T-helper 1 cell (primary cell): ENCODE data around the gene TRIM2.

Experiments
- DNase-seq, 5 donors: peaks; one replicate each; pipeline ENCODE4 v3.0.0-alpha.2; 2012 to 2020

The TRIM2 gene

DNA sequence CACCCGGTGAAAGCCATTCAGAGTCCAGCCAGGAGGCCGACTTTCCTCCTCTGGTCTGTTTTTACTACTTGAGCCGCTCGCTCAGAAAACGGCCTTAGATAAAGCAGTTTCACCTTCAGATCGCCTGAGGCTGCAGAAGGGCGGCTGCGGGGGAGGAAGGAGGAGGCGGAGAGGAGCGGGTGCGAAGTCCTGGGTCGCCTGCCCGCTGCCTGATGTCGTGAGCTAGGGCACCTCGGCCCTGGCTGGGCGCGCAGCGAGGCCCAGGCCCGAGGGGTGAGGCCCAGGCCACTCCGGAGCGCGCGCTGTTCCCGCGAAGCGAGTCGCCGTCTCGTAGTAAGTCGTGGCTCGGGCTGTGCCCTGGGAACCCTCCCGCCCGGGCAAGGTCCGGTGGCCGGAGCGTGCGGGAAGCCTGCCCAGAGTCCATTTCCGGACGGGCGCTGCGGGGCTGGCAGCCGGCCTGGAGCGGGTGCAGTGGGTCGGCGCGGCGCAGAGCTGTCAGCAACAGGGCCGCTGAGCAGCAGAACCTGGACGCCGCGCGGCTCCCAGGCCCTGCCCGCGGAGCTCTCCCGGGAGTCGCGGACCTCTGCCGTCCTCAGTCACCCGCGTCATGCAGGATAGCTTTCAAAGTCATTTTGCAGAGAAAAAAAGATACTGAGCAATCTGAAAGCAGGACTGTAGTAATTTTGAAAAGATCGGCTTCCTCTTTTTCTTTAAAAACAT is 18.6 kb downstream of the TRIM2 start:
- DNase-seq = peak in 3 of 5 donors; percentile 3 to 29 (median 6)

DNA sequence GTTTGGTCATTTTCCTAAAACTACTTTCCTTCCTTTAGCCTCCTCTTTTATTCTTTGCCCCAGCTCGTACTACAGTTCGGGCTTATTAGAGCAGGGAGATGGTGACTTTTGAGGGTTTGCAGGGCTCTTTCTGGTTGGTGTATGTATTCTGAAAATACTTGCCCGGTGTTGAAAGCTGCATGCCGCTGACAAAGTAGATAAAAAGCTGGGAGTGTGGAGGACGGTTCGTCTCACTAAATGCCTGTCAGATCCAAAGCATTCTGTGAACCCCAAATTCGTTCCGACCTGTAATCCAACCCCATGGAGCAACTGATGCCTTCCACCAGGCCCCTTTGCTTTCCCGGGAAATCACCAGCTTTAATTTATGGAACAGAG is 19.2 kb downstream of the TRIM2 start:
- DNase-seq = no peak

DNA sequence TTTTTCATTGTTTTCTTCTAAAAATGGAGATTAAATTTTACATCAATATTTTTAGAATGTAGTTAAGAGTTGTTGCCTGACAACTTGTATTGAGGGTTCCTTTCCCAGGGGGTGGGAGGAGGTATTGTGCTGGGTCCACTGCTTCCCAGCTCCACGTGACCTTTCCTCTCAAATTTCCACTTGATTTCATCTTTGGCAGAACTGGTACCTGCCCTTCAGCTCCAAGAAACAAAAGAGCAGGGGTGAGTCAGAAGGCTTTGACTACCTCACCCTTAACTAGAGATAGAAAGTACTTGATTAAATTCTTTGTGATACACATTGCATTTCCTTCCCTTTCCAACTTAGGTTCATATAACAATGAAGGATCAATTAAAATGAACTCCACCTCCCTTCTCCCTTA is 19.7 kb downstream of the TRIM2 start:
- no peak for DNase-seq

DNA sequence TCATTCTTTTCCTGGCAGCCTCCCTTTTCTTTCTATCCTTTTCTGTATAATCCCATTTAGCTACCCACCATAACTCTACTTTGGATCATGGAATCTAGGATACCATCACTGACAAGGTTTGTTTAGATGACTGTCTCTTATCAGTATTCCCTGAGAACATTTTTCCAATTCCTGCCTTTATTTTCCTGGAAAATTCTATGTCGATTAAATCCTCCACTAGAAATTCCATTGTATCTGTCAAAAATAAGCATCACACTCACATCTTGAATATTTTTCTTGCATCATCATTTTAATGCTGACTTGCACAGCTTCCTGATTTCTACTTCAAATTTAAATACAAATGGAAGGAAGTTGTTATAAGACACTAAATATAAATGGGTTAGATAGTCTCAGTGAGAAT is 20.2 kb downstream of the TRIM2 start:
- no peak for DNase-seq

DNA sequence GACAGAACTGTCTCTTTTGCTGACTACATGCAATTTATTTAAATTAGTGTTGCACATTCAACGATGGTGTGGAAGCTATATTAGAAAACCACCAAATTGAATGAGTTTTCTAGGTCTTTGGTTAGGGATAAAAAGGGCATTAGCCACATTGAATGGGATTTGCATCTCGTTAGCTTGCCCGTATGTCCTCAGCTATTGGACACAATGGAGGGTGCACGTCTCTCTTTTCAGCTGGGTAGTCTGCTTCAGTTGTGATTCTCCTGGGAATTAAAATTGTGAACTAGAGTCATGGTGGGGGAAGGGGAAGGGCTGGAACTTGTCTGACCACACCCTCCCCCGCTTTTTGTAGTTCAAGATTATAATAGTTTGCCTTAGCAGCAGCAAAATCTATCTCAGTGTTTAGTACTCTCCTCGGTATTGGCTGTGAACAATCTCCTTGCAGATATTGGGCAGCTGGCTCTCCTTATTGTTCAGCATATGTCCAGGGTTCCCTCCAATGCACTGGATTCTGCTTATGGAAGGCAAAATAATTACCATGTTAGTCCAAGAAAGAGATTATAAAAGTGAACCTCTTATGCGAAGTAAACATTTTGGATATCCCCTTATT is 23.3 kb downstream of the TRIM2 start:
- no peak for DNase-seq

DNA sequence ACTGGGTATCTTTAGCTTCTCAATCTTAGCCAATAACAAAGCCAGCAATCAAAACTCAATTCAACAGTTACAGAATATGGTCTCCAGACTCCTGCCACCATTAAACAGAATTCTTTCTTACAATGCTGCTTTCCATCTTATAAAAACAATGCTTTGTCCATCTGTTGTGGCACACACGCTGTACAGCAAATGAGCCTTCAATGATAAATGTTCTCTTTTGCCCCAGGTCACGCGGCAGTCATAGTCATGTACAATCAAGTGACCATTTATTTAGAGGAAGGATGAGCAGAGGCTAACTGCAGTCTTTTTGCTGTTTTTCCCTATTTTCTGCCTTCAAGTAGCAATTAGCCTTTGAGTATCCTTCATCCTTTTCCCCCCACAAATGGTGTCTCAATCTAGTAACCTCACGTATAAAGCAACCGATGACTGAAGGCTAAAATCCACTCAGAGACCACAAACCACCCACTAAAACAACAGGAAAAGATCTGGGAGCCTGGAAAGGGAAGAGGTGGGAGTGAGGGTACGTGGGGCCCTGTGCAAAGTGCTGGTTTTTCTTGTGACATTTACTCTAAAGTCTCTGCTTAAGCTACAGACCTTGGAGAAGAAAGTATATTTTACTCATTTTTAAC is 24.4 kb downstream of the TRIM2 start:
- DNase-seq = no peak

DNA sequence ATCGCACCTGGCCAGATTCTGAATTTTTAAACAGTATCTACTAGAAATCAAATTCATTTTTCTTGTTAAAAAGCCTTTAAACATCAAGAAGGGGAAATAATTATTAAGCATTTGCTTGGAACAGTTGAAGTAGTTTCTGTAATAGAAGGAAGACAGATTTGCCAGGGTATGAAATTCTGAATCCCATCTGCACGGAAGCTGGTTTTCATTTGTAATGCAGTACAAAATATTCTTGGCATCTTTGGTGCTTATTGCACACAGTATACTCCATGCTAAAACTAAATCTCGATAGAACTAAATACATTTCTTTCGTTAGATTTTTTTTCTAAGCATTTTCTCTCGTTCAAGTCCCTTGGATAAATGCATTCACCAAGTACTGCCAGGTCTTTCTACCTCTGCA is 25.3 kb downstream of the TRIM2 start:
- no peak for DNase-seq

DNA sequence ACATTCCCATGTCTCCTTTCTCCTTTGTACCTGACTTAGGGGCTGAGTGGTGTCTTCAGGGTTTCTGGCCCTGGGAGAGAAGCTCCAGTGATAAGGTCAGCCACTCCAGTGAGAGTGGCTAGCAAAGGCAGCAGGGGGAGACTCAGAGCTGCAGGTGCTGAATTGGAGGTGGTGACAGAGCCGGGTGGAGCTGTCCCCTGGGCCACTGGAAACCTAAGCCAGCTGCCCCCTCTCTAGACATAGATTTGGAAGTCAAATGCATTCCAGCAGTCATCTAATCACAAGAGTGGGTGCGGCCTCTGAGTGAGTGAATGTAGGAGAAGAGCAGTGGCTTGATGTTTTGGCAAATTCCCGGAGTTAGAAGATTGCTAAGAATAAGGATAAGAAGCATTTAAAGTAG is 28.5 kb downstream of the TRIM2 start:
- no peak for DNase-seq

DNA sequence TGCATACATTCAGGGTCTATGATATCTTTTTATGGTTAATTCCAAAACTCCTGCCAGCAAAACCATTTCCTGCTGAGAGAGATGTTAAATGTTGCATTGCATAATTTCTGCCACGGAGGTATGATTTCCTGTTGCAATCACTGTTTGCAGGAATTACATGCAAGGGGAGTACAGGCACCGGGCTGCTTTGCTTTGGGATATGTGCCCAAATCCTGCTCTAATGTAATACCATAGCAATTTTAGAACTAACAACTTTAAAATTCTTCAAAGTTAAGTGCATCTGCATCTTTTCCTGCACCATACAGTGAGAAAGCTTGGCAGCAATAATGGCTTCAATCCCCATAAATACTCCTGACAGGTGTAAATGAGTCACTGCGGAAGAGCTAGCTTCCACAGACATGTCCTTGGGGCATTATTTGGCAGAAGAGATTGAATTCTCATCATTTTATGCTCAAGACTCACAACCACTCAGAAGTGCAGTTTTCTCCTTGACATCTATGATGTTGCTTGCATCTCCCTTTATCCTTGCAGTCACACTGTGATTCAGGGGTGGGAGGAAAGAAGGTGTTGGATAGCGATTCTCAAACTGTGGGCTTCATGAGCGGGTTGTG is 29.6 kb downstream of the TRIM2 start:
- DNase-seq = no peak

DNA sequence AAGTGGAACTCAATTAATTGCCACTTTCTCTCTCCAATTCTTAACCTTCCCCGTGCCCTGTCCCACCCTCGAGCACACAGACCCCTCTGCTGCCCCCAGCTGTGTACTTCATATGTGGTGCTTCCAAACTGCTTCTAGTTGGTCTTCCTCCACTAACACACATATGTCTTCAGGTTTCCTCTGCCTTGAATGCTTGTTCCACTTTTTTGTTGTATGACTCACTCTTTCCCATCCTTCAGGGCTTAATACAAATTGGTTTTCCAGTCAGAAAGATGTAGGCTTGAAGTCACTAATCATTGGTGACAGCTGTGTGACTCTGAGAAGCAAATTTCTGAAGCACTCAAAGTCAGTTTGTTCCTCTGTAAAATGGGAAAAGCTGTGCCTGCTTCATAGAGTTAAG is 30.6 kb downstream of the TRIM2 start:
- no peak for DNase-seq

DNA sequence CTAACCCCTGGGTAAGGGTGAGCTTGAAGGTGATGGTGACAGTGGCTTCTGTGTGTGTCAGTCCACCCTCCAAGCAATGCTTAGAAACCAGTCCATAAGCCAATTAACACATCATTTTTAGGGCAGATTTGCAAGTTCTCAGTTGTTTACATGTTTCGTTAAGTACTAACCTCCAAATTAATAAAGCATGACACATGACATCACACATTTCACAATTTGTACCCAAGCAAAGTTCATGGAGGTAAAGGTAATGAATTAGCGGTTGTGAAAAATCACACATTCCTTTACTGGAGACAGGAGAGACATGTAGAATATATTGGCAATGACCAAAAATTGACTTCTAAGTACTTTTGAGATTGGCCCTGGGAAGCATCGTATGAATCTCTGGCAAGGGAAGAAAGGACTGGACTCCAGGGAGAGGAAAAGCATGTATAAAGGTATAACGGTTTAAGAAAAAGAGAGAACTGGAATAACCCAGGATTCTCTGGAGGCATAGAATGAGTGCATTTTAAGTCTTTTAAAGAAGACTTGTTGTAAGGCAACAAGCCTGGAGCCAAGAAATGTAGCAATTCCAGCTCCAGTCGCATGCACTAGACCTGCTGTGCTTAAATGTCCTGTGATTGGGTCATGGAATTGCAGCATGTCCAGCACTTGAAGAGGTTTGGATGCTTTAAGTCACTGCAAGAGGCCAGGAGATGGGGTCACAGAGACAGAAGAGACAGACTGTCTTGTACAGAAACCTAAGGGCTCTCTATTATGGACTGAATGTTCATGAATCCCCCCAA is 34.1 kb downstream of the TRIM2 start:
- no peak for DNase-seq

DNA sequence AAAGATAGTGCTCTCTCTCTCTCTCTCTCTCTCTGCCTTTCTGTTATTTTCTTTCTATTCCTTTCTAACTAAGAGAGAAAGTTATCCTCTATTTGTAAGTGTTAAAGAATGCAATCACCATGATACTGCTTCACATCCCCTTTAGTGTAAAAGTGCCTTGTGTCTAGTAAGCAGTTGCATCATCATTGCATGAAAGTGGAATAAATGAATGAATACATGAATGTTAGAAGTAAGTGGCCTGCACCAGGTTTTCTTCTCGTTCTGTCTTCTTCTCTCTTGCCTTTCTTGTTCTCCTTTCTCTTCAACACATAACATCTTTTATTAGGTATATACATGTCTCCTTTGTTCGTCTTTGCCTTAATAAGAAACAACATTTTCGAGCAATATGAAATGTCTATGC is 35.2 kb downstream of the TRIM2 start:
- DNase-seq = no peak

DNA sequence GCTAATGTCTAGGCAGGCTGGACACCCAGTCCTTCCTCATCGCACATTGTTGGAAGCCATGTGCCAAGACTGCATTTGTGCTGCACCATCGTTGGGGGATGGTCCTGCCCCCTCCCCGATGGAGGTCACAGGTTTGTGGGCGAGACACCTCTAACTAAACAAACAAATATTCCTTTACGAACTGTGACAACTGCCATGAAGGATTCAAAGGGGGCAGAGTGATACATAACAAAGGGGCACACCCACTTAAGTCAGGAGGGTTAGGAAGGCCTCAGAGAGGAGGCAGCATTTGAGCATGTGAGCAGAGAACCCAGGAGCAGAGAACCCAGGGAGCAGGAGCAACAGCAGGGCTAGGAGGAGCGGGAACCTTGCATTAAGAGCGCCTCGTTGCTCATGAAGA is 37.1 kb downstream of the TRIM2 start:
- no peak for DNase-seq

DNA sequence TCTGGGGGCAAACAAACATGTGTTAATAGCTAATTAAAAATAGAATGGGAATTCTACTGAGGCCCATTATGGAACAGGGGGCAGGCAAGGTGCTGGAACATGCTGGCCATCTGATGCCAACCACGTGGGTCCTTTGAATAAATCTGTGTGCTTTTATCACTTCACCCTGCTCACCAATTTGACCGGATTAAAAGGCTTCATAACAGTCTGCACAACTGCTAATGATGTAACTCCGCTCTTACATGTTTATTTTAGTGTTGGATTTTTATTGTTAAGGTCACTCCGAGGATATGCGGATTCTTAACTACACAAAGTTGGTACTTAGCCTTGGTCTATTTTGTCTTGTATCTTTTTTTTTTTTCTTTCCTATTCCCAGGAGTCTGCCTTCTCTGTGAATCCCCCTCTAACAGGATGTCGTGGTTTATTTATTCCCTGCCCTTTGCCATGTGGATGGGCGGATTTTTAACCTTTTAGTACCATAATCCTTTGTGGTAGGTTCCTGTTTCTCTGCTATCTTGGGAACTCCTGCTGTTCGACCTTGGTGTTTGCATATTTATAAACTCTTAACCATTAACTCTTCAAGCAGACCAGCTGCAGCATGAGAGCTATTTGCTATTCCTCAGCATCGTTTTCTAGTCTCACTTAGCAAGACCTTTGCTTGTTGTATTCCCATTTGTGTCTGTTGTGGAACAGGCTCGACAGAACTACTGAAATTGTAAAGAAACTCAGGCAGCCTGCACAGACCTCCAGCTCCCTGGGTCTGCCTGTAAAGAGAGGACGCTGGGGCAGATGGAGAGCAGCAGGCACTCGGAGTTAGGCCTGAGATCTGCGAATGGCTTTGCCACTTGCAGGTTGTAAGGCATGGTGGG is 38.0 kb downstream of the TRIM2 start:
- DNase-seq = no peak

DNA sequence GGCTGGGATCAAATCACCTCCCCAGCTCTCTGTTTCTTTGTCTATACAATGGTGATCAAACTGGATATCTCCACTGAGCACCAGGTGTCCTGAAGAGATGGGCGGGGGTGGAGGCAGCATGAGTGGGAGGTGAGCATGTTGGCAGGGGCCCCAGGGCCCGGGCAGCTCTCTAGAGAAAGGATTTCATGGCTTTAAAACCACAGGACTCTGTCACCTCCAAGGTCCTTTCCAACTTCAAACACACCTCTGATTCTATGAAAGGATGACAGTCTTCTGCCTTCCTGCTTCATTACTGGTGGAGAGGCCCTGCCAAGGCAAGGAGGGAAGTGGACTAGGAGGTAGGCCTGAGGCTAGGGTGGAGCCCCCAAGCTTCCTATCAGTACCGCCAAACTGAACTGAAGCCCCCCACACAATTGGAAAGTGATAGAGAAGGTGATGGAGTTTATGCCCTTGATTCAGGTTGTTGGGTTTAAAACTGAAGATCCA is 38.6 kb downstream of the TRIM2 start:
- no peak for DNase-seq

DNA sequence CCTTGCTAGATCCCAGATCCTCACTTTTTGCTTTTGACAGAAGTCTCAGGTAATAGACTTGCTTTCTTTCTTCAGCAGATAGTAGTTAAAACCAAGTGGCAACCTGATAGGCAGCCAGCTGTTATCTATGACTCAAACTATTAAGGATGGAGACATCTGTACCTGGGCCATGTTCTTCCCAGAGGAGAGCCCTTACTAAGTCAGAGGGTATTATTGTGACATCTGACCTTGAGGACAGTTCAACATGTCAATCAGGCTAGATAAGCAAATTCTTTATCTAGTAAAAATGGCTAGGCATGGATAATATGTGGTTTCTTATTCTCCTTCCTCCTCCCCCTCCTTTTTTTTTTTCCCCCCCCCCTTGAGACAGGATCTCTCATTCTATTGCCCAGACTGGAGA is 39.2 kb downstream of the TRIM2 start:
- no peak for DNase-seq

DNA sequence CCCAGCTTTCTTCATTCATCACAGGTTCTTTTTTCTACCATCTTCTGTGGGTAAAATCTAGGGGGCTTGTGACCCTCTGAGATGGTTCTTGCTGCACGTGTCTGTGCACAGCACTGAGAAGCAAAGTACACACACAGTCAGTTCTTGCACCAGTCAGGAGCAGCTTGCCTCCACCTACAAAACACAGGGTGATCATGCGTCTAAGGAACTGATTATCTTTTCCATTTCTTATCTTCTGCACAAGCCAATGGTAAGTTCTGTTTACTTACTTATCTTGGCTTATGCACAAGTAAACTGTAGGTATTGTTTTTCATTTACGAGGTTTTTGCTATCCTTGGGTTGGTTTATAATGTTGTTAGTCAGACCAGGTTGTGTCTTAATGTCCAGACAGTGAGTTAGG is 40.7 kb downstream of the TRIM2 start:
- DNase-seq = no peak

DNA sequence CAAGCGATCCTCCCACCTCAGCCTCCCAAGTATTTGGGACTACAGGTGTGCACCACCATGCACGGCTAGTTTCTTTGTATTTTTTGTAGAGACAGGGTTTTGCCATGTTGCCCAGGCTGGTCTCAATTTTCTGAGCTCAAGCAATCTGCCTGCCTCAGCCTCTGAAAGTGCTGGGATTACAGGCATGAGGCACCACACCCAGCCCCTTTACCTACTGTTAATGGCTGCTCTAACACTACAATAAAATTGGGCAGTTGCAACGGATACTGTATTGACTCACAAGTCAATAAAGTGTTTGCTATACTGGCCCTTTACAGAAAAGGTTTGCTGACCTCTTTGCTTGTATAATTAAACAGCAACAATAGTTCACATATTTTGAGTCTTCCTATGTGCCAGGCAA is 41.5 kb downstream of the TRIM2 start:
- no peak for DNase-seq

DNA sequence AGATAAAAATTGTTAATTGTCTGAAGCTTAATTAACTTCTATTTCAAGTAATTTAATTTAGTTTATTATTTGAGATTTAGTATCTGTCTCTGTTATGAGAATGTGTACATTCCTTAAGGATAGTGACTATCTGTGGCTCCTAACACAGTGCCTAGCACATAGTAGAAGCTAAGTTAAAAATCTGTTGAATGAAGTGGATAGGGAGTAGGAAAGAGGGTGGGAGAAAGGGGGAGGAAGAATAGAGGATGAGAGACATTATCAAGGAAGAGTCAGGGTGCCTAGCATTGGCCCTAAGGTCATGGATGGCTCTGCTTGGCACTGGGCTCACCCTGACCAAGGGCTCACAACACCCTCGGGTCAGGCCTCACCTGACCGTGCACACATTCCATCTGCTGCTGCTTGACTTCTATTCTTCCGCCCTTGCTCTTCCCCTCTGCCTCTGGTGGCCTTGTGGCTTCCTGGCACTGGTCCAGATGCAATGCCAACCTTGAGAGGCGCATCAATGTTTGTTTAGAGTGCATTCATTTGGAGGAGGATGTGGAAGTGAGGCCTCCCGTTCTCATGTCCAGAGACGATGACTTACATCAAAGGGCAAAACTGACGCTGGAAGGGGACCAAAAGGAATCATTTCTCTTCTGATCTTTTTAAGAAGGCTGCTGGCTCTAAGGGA is 42.3 kb downstream of the TRIM2 start:
- DNase-seq = no peak

DNA sequence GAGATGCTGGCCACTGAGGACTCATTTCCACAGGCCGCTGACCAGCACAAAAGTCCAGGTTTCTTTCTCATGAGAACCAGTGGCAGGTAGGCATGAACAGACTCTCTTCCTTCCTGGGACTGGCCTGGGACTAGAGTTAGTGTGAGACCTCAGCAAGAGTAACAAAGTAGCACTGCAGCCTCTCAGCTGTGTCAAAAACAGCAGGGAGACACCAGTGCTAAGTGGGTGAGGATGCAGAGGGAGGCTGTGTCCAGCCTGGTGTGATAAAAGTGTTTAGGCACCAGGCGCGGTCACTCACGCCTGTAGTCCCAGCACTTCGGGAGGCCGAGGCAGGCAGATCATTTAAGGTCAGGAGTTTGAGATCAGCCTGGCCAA is 42.9 kb downstream of the TRIM2 start:
- DNase-seq = no peak

DNA sequence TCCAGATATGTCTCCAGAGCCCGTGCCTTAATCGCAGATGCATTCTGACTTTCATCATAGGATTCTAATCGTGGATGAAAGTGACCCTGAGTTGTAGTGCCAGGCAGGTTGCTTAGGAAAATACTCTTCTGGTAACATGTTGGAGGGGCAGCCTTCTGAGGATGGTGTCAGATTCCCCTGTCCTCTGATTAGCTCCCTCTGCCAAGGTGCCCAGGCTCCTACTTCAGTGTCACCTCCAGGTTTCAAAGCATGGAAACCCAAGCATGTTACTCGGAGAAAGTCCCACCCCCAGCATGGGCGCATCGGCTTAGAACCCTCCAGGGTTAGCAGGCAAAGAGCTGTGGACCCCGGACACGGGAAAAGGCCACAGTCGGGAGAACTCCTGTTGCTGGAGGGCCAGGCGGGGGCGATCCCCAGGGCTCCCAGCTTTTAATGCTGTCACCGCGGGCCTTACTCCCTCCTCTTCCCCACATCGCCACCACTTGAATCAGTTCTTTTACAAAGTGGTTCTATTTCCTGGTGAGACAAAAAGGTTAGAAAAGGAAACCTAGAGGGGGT is 44.5 kb downstream of the TRIM2 start:
- no peak for DNase-seq
